Subcutaneous abdominal adipose tissue (tissue), 5 donors: ENCODE results near the gene FREY1.

Source experiments
- H3K27ac ChIP-seq: one replicate; pipeline ENCODE4 v1.7.0; 2013; ENCODE audit warnings: low read depth, mild to moderate bottlenecking, inconsistent platforms, low read length, moderate library complexity
- H3K27me3 ChIP-seq, 5 donors: one replicate each; pipeline ENCODE4 v1.7.0; 2013; ENCODE audit warnings: low read length in 5 of 5, inconsistent platforms in 1 of 5; ENCODE audit not compliant: control insufficient read depth in 5 of 5, insufficient read depth in 4 of 5
- H3K36me3 ChIP-seq, 5 donors: one replicate each; pipeline ENCODE4 v1.7.0; 2013; ENCODE audit warnings: low read length in 5 of 5; ENCODE audit not compliant: control insufficient read depth in 5 of 5, insufficient read depth in 5 of 5
- H3K4me1 ChIP-seq, 5 donors: one replicate each; pipeline ENCODE4 v1.7.0; 2013; ENCODE audit warnings: low read length in 5 of 5, mild to moderate bottlenecking in 3 of 5, moderate library complexity in 1 of 5; ENCODE audit not compliant: control insufficient read depth in 5 of 5, insufficient read depth in 5 of 5
- H3K4me3 ChIP-seq, 5 donors: one replicate each; pipeline ENCODE4 v1.7.0; 2013; ENCODE audit warnings: low read length in 5 of 5, low read depth in 1 of 5
- H3K9ac ChIP-seq, 5 donors: one replicate each; pipeline ENCODE4 v1.7.0; 2013; ENCODE audit warnings: low read length in 5 of 5, mild to moderate bottlenecking in 4 of 5, moderate library complexity in 3 of 5
- H3K9me3 ChIP-seq, 5 donors: one replicate each; pipeline ENCODE4 v1.7.0; 2013; ENCODE audit warnings: low read length in 5 of 5; ENCODE audit not compliant: control insufficient read depth in 5 of 5
- donor health status: healthy.
- donor health status: healthy.
- donor health status: healthy.
- donor health status: healthy.
- donor health status: healthy.

Gene FREY1

DNA sequence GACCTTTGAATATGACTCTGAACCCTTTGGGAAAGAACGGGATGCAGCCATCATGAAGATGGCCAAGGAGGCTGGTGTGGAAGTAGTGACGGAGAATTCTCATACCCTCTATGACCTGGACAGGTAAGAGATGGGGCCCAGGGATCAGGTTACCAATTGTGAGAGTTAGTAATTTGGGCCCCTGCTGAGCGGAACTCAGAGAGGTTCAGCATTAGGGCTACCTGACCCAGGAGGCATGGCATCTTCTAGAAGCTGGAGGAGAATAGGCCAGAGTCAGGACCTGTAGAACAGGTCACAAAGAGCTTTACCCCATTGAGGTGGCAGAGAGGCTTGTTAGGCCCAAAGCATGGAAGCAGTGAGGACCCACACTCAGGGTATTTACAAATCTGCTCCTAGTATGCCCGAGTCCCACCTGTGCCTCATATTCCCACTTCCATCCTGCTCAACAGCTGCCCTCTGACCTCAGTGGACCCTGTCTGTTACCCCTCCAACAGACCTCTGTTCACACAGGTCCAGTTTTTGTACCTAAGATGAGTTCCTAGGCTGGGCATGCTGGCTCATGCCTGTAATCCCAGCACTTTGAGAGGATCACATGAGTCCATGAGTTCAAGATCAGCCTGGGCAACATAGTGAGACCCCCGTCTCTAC is 48.2 kb downstream of the FREY1 start:
- Histone ChIP-seq H3K27ac (peak overlapping the region; percentile 100), H3K36me3 (peaks cover 22 to 67% (median 54%) of the 10 kb centered on the region in 5 donors), H3K4me1 (peaks cover 46 to 77% (median 69%) of the 10 kb centered on the region in 5 donors)

DNA sequence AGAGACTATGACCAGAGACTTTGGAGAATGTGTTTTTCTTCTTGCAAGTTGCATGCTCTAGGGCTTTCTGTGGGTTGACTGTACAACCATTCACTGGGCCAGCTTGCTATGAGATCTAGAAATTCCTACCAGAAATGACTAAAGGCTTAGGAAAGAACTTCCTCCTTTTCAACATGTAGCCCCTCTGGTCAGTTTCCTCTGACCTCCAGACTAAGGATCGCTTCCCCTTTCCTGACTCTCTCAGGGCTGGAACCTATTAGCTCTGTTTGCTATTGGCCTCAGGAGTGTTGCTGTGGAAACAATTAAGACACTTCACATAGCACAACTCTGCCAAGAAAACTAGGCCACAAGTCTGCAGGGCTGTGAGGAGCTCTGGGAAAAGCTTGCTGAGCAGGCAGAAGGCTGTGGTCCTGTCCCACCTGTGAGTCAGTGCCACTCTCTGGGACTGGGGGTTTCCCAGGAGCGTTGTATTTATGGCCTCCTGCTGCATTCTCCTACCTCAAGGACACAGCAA is 49.1 kb downstream of the FREY1 start:
- H3K4me1 ChIP-seq, result peaks cover 46 to 81% (median 78%) of the 10 kb centered on the region in 5 donors
- H3K4me3 ChIP-seq, result peak overlapping the region in 4 of 5 donors; percentile 8 to 52 (median 34)
- H3K27me3 ChIP-seq, result no peaks in the 10 kb centered on the region
- H3K36me3 ChIP-seq, result peaks cover 14 to 58% (median 46%) of the 10 kb centered on the region in 5 donors
- no peaks in the 10 kb centered on the region for H3K9me3 ChIP-seq
- peak overlapping the region in 4 of 5 donors; percentile 66 to 95 (median 74) for H3K9ac ChIP-seq
- H3K27ac ChIP-seq, result peak overlapping the region; percentile 100

More for the DNA sequence above, 48.2 kb downstream of the FREY1 start:
- Histone ChIP-seq H3K9me3 (no peaks in the 10 kb centered on the region), H3K4me3 (peak overlapping the region in 4 of 5 donors; percentile 2 to 52 (median 34)), H3K9ac (peak overlapping the region; percentile 57 to 95 (median 66)), H3K27me3 (no peaks in the 10 kb centered on the region)
